Activated T-helper 1 cell treated with anti-CD3 and anti-CD28 coated beads, Interleukin-2, amount 50 U/mL, for 16 hours (primary cell): Measurements from ENCODE around the gene IL17RB.

ENCODE experiments used
- DNase-seq, 2 donors: peaks; one replicate each; pipeline ENCODE4 v3.0.0-alpha.2; 2020; ENCODE audit warnings: low read depth in 1 of 2, low spot score in 1 of 2

IL17RB gene

DNA sequence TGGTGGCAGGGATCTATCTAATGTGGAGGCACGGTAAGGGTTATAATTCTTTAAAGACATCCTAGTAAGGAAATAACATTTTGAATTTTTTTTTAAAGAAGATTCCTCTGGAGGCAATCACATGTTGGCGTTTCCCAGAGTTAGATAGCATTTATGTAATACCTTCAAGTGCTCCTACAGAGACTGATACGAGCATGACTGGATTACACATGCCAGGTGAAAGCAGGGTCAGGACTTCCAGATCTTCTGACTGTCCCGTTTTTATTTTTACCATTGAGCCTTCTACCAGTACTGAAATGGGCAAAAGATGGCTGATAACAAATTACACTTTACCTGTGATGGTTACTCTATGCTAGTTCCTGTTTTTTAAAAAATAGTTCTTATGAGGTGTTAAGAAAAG, 13.8 kb downstream of the IL17RB start:
- no peak for DNase-seq

DNA sequence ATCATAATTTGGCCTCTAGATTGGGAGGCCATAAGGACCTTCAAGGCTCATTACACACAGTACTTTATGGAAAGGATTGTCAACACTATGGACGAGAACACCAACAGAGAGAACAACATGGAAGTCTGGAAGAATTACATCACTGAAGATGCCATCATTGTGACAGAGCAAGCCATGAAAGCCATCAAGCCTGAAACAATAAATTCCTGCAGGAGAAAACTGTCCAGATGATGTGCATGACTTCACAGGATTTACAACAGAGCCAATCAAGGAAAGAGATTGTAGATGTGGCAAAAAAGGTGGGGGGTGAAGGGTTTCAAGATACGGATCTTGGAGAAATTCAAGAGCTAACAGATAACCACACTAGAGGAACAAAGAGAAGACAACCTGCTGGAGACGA, 15.9 kb downstream of the IL17RB start:
- no peak for DNase-seq

GRCh38 chr3:53863145-53863544, 16.8 kb downstream of the IL17RB start:
- DNase-seq, result no peak

- DNase-seq, result no peak
These were observed 19.5 kb downstream of the IL17RB start for GRCh38 chr3:53865732-53866499.

- no peak for DNase-seq
These were observed 34.3 kb downstream of the IL17RB start for GRCh38 chr3:53880396-53881345.

DNA sequence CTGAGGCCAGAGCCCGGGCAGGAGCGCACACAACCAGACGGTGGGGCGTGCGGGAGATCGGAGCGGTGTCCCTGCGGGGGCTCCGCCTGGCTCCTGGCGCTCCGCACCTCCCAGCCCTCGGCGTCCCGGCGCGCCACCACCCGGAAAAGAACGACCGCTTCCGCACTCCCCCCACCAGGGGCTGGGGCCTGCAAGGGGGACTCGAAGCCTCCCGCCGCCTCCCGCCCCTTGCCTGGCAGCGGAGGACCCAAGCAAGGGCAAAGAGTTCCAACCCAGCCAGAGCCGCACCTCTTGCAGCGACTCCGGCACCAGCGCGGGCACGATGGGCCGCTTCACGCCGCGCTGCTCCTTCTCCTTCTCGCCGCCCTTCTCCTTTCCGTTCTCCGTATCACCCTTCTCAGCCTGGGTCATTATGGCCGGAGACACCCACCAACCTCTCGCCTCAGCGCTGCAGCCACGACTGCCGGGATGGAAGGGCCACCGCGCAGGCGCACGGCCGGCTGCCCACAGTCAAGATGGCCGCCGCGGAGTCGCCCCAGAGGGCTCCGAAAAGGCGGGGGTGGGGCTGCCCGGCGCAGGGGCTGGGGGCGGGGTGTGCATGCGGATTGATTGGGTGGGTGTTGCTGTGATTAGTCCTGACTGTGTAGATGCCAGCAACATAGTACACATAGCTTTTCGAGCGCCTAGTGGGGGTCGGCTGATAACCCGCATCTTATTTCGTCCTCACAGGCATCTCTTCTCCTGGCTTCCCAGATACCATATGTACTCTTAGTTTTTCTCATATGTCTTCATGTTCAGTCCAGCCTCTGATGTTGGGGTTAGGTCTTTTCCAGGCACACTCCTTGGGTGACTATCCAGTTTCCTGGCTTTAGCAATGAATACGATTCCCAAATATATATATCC, 35.6 kb downstream of the IL17RB start, which contains the start of gene ACTR8:
Gene ACTR8, minus strand, starts transcription at position 462 of the 903 bp plus-strand sequence. Its CDS starts 51 bp downstream, at position 411.
- DNase-seq, result peak; percentile 62 to 78

- DNase-seq, result no peak
These were observed 36.6 kb downstream of the IL17RB start for GRCh38 chr3:53883008-53883407.

DNA sequence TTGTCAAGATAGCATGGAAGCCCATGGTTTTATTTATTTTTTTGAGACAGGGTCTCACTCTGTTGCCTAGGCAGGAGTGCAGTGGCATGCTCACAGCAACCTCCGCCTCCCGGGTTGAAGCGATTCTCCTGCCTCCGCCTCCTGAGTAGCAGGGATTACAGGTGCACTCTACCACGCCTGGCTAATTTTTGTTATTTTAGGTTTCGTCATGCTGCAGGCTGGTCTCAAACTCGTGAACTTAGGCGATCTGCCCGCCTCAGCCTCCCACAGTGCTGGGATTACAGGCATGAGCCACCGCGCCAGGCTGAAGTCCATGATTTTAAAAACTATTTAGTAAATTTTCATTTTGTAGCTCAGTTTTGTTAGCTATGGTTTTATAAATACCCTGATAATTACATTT, 38.3 kb downstream of the IL17RB start:
- DNase-seq, result no peak

DNA sequence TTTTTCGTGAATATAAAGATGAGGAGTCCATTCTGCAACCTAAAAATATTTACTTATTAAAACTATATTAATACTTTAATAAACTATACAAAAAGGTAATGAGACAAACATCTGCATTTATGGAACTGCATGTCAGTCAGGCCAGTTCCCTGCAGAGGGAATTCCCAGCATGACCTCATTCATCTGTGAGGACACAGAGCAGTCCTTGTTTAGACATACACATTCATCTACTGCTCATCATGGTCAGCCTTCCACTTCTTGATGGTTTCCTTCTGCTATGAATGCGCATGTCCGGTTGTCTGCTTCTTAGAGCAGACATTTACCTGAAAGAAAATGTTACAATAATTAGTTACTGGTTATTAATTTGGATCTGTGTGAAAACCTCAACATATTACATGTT, 38.9 kb downstream of the IL17RB start:
- DNase-seq, result no peak

GRCh38 chr3:53887446-53887845, 41.1 kb downstream of the IL17RB start:
- DNase-seq, result no peak

GRCh38 chr3:53888232-53888631, 41.9 kb downstream of the IL17RB start:
- DNase-seq, result no peak

GRCh38 chr3:53890726-53891475, 44.5 kb downstream of the IL17RB start:
- peak in 1 of 2 donors; percentile 10 for DNase-seq

- DNase-seq, result peak; percentile 93 to 94
These were observed 45.3 kb downstream of the IL17RB start, which contains the start of gene SELENOK for GRCh38 chr3:53891497-53892285. Gene SELENOK (minus strand): TSS chr3:53891859.

DNA sequence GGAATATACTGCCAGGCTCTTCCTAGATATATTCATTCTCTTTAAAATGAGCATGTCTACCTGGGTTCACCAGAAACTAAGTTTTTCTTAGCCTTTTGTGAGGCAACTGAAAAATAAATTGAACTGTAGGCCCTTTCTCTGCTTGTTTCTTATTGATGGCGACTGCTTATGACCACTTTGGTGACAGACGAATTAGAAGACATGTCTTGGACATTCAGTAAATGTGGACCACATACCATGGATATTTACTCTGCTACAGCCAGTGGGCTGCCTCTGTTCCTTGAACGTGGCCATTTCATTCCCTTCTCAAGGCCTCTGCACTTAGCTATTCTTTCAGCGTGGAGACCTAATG, 45.9 kb downstream of the IL17RB start:
- DNase-seq, result no peak

DNA sequence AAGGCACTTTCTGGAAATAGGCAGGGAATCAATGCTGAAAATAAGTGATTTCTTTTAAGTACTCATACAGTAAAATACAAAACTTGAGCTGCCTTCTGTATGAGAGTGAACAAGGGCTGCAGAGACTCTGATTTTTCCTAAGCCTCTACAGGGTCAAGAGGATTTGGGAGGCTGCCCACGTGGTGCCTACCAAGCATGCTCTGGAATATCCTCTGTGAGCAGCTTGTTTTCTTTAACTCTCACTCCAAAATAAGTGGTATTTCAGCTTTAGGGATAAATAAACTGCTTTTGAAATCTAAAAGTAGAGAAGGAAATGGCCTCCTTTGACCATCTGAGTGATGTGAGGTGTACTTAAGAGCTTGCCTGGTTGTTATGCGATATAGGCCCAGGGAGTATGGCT, 53.4 kb downstream of the IL17RB start:
- DNase-seq, result no peak

DNA sequence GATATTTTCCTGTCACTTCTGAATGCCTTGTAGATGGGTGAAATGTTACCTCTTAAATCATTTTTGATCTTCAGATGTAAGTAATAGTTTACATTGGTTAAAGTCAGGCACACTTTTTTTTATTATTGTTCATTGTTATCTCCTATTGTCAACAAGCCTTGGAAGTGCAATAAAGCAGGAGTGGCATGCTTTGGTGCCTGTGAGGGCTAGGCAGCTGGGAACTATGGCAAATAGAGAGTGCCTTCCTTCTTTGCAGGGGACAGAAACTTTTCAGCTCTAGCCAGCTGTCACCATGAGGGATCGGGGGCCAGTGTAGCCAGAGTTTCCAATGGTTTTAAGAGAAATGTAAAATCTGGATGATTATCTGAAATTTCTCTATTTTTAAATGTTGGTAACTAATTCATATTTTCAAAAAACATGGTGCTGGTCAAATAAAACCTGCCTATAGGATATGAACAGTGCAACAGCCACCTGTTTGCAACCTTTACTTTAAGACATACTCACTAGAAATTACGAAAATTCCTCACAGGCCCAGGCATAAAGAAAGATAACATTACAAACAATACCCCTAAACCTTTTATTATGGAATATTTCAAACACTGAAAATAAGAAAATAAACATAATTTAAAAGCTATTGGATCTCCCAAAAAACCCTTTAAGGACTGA, 54.4 kb downstream of the IL17RB start:
- no peak for DNase-seq

GRCh38 chr3:53902067-53902466, 55.7 kb downstream of the IL17RB start:
- no peak for DNase-seq

DNA sequence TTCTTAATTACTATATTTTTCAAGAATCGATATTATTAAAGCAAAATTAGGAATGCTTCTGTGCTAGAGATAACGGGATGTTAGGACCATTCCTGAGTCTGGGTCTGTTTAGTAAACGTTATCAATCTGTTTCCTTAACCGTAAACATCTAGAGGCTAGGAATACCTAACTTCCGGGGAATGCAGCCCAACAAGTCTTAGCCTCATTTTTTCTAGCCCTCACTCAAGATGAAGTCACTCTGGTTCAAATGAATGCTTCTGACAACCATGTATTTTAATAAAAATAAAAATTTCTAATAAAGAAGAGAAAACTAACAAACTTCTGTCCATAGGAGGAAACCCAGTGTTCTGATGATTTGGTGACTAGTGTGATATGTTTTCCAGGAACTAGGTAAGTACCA, 56.3 kb downstream of the IL17RB start:
- no peak for DNase-seq

GRCh38 chr3:53913401-53913800, 67.0 kb downstream of the IL17RB start:
- DNase-seq, result no peak
